Measurements from ENCODE around the gene TAF11.
"Not testable (repeated sequence)": the region's sequence is repeated elsewhere in the genome, so short reads cannot be mapped to it uniquely, and the experiment has no call there.

TAF11 gene

DNA sequence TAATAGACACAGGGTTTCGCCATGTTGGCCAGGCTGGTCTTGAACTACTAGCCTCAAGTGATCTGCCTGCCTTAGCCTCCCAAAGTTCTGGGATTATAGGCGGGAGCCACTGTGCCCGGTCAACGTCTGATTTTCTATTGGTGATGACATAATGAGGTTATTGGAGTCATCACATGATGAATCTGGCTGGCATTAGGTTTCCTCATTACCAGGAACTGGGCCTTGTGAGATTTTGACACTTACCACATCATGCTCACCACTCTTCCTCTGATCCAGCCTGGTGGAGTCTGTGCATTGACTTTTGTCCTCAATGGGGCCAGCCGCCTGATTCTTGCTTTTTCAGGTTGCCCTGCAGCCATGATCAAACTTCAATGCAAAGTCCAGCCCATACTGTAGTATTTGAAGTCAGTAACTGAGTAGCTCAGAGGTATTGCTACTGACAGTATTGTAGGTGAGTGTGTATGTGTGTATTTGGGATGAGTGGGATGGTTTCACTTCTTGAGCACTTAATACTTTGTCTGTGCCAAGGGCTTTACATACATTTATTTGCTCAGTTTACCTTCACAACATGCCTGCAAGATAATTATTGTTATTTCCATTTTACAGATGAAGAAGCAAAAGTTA is 17.3 kb upstream of the TAF11 start:
- no peak for DNase-seq (ENCODE audit: low read depth in 3 of 3)

DNA sequence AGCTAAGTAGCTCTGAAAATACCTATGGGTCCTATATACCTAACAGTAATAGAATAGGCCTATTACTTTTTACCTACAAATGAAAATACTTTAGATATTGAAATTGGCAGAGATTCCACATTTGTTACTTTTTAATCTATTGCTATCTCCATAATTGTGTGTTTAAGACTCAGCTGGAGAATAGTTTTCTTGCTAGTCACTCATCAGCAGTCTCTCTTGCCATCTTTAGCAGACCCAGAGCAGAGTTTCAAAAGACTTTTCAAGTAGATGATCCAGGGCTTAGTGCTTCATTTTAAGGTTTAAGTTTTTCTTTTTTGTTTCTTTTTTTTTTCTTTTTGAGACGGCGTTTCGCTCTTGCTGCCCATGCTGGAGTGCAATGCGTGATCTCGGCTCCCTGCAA is 14.1 kb upstream of the TAF11 start:
- no peak for DNase-seq (ENCODE audit: low read depth in 3 of 3)

DNA sequence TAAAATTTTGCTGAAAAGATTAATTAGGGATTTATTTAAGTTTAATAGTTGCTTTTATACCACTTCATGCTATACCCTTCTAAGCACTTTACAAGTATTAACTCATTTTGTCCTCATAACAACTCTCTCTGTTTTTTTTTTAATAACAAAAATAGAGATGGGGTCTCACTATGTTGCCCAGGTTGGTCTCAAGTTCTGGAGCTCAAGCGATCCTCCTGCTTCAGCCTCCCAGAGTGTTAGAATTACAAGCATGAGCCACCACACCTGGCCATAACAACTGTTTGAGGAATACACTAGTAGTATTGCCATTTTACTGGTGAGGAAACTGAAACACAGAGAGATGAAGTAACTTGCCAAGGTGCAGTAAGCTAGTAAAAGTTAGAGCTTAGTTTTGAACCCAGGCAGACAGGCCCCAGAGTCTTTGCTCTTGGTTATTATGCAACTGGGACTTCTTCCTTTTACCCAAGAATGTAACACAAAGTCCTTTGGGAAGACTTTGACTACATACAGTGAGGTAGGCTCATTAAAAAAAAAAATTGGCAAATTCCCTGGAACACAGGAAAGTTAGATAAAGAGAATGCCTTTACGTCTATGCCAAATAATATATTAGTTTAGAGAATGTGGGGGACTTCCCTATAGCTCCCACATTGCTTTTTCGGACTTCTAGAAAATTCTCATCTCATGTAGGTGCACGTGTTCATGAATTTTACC is 12.6 kb upstream of the TAF11 start:
- no peak for DNase-seq (ENCODE audit: low read depth in 3 of 3)

DNA sequence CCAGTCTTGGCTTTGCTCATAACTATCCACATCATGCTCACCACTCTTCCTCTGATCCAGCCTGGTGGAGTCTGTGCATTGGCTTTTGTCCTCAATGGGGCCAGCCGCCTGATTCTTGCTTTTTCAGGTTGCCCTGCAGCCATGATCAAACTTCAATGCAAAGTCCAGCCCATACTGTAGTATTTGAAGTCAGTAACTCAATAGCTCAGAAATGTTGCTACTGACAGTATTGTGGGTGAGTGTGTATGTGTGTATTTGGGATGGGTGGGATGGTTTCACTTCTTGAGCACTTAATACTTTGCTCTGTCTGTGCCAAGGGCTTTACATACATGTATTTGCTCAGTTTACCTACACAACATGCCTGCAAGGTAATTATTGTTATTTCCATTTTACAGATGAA is 11.9 kb upstream of the TAF11 start:
- DNase-seq (ENCODE audit: low read depth in 3 of 3): not testable (repeated sequence)

DNA sequence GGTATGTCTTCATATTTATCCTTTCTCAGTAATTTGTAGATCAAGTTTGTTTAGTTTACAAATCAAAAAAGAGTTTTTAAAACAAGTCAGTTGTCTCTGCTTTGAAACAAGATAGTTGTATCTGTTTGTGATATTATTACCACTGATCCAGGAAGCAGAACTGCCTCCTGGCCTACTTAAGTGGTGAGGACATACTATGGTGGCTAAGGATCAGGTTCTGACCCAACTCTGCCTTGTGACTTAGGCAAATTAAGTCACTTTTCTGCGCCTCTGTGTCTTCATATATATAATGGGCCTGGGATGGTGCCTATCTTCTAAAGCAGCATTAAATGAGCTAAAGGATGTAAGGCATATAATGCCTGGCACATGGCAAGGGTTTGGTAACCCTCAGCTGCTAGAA is 9.9 kb upstream of the TAF11 start:
- no peak for DNase-seq (ENCODE audit: low read depth in 3 of 3)

DNA sequence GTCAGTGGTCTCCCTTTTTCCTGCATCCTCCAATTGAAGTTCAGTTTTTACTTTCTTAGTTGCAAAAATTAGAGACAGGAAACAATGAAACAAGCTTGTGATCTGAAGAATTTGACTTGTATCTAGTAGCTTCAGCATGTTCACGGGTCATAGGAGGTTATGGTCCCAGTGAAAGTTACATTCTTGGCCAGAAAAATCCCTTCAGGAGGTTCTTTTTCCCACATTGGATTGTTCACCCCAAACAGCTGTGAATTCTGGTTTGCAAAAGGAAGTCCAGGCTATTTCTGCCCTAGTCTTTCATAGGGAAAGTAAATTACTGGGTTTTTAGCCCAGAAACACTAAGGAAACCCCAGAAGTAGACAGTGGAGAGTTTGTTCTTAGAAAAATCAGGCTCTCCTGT is 9.3 kb upstream of the TAF11 start:
- DNase-seq (ENCODE audit: low read depth in 3 of 3): no peak

DNA sequence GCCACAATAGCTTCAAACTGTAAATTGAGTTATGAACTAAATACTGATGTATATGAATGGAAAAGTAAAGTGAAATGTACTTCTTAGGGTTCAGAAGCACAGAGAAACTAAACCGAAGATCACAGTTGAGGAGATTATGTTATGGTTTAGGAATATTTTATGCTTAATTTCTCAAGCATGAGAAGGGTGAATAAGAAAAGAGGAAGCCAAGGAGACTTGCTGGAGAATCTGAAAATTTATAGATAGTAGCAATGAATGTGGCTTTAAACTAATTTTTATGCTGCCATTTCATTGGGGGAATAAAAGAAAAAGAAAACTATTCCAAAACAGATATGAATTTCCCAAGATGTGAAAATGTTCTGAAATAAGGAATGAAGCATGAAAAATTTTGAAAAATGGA is 6.9 kb upstream of the TAF11 start:
- DNase-seq (ENCODE audit: low read depth in 3 of 3): no peak

DNA sequence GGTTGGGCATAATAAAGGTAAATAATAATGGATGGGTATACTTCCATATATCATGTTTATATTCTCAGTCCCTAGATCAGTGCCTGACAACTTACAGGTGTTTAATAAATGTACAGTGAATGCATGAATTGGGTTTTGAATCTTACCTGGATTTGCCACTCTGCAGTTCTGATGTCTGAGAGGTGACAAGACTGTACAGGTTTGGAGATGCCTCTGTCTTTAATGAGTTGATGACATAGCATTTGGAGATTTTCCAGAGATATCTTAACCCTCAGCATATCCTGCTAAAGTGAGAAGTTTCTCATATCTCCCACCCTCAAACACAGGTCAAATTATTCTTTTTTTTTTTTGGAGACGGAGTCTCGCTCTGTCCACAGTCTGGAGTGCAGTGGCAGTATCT is 3.5 kb upstream of the TAF11 start:
- DNase-seq (ENCODE audit: low read depth in 3 of 3): no peak

DNA sequence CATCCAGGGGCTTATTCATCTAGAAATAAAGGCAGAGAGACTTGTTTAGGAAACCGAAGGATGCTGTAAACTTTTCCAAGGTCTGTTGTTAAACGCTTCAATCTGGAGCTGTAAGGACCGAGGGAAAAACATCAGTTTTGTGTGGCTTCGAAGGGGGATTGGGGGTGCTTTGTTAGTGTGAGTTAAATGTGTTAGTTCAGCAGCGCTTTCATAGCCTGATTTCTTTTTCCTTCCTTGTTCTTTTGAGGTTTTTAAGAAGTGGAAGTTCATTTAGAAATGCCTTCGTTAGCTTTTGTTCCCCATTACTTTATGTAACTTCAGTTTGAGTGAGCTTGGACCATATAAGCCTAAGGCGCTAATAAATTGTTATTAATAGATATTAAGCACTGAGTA is 2.7 kb upstream of the TAF11 start:
- no peak for DNase-seq (ENCODE audit: low read depth in 3 of 3)

DNA sequence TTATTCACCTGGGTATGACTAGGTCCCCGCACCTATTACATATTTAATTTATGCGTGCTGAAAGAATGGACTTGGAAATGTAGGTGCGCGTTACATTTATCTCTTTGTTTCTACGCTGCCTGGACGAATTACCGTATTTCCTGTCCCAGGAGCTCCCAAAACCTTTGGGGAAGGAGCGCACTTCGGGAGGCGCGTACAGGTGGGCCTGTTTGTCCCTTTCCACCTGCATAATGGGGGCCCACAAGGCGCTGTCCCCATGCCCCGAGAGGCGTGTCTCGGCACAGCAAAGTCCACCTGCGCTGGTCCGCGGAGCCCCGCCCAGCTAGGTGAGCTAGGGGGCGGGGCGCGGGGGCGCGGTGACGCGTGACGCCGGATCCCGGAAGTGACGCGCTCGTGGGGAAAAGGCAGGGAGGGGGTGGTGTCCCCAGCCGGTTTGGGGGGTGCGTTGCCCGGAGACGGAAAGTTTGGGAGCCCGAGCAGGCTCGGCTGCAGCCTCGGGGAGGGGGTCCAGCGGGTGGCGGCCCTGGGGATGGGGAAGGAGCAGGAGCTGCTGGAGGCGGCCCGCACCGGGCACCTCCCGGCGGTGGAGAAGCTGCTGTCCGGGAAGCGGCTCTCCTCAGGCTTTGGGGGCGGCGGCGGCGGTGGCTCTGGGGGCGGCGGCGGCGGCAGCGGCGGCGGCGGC is 1.2 kb upstream of the TAF11 start, which contains the start of gene ANKS1A:
ANKS1A (plus strand) TSS at position 382 of the 682 bp plus-strand sequence; CDS start at position 530, 148 bp downstream.
- DNase-seq (ENCODE audit: low read depth in 3 of 3): peak; percentile 80 to 86 (median 85)

DNA sequence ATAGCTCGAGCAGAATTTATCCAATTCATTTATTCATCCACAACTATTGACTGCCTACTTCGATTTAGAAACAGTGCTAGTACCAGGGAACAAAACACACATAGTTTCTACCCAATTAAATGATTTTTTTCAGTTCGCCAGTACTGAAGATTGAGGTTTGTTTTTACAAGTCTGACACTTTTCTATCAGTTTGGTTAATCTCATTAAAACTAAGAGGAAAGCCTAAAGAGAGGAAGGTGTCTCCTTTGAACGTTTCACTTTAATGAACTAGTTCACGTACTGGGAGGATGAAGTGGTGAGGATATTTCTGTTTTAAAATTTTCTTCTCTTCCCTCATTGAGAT is 643 bp upstream of the TAF11 start:
- no peak for DNase-seq (ENCODE audit: low read depth in 3 of 3)

DNA sequence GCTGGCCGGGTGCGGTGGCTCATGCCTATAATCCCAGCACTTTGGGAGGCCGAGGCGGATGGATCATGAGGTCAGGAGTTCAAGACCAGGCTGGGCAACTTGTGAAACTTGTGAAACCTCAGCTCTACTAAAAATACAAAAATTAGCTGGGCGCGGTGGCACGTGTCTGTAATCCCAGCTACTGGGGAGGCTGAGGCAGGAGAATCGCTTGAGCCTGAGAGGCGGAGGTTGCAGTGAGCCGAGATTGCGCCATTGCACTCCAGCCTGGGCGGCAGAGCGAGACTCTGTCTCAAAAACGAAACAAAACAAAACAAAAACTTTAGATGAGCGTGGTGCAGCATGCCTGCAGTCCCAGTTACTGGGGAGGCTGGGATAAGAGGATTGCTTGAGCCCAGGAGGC is 2.0 kb downstream of the TAF11 start:
- not testable (repeated sequence) for DNase-seq (ENCODE audit: low read depth in 3 of 3)

DNA sequence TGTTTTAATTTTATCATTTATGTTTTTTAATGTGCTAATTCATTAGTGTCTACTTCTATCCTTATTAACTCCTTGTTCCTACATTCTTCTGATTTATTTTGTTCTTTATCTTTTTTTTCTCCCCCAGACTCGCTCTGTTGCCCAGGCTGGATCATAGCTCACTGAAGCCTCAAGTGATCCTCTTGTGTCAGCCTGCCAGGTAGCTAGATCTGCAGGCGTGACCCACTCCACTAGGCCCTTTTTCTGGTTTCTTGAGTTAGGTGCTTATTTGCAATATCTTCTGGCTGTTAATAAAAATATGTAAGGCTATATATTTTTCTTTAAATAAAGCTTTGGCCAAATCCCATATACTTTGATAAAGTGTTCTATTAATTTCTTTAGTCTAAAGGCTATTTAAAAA is 2.8 kb downstream of the TAF11 start:
- DNase-seq (ENCODE audit: low read depth in 3 of 3): no peak

DNA sequence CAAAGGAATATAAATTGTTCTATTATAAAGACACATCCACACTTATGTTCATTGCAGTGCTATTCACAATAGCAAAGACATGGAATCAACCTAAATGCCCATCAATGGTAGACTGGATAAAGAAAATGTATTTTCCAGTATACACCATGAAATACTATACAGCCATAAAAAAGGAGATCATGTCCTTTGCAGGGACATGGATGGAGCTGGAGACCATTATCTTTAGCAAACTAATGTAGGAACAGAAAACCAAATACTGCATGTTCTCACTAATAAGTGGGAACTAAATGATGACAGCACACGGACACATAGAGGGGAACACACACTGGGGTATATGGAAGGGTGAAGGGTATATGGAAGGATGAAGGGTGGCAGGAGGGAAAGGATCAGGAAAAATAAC is 3.8 kb downstream of the TAF11 start:
- DNase-seq (ENCODE audit: low read depth in 3 of 3): not testable (repeated sequence)

DNA sequence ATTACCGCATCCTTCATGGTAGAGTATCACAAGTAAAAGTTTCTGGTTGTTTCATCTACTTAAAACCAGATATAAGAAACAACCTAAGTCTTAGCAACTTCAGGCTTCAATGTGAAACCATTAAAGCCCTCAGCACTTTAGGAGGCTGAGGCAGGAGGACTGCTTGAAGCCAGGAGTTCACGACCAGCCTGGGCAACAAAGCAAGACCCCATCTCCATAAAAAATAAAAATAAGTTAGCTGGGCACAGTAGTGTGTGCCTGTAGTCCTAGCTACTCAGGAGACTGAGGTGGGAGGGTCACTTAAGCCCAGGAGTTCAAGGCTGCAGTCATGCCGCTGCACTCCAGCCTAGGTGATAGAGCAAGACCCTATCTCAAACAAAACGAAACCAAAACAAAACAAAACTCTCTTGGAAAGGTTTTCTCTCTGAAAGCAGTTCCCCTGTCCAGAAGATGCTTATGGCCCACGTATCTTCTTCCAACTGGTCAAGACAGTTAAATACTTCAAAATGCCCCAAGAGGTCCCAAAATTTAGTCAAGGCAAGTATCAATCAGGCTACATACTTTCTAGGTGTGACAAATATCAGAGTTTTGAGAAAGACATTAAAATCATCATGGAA is 9.9 kb downstream of the TAF11 start:
- no peak for DNase-seq (ENCODE audit: low read depth in 3 of 3)

DNA sequence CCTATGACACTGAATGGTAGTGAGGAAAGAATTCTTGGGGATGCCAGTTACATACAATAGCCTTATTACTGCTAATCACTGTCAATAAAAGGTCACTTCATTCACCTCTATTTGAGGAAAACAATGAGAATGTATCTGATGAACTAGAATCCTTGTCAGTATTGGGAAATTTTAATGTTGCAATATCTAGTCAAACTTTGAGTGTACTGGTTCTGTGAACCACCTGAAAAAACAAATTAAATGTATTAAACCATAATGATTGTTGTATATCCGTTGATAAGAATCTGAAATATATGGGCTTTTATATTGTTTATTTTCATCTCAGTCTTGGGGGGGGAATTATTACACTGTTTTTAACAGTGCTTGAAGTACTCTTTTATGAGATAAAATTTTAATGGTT is 10.6 kb downstream of the TAF11 start:
- no peak for DNase-seq (ENCODE audit: low read depth in 3 of 3)

DNA sequence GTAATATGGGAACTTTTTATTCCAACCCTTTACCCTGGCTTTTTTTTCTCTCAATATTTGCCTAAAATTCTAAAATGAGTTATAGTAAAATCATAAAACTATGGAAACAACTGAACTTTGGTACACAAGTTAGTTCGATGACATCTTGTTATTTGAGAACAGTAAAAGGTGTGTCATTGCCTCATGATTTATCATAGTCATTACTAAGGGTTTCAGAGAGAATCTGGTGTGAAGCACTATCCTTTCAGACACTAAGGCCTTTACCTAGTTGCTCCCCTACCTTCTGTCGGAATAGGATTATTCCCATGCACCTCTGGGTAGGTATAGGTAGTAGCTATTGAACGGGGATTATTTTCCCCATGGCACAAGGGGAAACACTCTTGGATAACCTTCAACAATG is 11.4 kb downstream of the TAF11 start:
- no peak for DNase-seq (ENCODE audit: low read depth in 3 of 3)

DNA sequence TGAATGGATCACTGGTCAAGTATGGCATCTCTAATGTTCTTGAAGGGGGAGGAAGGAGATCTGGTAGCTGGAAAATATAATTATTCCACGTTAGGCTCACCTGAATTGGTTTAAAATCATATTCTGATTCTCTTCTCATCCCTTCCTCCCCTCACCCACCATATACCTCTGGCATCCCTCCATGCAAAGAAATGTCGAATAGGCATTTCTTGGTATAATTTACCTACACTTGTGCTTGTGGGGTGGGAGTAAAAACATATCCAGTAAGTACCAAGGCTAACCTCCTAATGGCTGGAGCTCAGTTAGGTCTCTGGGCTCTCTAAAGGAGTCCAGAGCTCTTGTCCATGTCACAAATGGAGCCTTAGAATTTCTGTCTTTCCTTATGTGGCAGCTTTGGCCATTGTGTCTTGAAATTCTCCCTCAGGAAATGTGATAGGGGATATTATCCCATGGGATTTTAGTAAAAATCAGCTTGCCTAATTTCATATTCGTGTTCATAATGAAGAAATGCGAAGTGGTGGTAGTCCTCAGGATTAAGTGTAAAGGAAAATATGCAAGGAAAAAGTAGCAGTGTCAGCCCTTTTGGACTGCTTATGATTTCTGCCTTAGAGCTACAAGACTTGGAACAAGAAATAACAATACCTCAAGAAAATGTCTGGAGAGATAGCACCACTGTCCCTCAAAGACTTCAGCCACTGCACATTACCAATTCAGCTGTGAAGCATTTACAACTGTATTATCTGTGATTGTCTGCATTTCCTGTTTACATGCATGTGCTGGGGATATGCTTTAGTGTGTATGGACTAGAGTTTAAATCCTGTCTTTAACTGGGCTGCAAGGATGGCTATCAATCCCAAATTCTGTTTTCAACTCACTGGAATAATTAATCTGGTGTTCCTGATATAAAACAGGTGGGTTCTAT is 12.3 kb downstream of the TAF11 start:
- DNase-seq (ENCODE audit: low read depth in 3 of 3): no peak

DNA sequence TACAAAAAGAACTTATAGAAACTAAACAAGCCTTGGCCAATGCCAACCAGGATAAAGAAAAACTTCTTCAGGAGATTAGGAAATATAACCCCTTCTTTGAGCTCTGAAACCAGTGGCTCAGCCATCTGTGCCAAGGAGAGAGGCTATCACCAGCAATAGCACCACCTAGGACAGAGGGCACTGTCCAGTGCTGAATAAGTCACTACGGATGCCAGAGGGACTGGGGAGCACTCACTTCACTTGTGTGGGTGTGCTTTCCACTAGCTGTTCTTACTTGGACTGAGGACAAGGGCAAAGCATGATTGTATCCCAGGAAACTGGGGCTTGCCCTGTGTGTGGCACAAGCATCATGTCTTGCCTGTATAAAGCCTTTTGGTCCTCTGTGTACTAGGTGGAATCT is 15.5 kb downstream of the TAF11 start:
- DNase-seq (ENCODE audit: low read depth in 3 of 3): no peak

DNA sequence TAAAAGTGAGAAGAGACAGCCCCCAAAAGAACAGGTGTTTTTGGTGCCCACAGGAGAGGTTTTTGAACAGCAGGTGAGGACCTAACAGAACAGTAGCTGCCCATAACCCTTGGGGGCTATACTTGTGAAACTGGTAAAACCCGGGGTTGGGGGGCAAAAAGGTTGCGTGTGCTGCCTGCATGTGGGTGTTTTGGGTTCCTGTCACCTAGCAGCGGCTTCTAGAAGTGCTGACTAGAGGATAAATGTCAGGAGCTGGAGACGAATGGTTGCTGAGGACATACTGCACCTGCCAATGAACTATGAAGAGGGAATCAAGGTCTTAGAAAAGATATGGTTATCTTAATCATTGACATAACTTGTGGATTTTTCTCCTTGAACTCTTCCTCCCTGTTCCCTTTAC is 16.0 kb downstream of the TAF11 start:
- DNase-seq (ENCODE audit: low read depth in 3 of 3): no peak

DNA sequence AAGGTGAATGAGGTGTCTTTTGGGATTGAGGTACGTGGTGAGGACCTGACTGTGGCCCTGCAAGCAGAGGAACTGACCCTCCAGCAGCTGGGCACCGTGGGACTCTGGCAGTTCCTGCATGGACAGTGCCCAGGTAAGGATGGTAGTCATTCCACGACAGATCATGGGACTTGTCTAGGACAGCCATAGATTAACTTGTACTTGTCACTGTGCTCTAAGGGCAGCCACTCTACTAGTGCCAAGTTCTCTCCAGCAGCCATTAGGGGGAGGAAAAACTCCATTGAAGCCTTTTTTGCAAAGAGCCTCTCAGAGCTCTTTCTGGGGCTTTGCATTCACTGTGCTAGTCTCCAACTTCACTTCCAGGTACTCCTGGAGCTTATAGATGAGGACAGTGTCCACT is 20.4 kb downstream of the TAF11 start:
- DNase-seq (ENCODE audit: low read depth in 3 of 3): no peak

DNA sequence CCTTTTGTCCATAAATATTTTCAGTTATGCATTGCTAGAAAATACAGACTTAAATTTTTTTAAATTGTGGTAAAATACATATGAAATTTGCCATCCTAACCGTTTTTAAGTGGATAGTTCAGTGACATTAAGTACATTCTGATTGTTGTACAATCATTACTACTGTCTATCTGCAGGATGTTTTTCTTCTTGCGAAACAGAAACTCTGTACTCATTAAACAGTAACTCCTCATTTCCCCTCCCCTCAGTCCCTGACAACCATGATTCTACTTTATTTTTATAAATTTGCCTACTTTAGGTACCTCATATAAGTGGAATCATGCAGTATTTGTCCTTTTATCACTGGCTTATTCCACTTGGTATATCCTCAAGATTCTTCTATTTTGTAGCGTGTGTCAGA is 21.3 kb downstream of the TAF11 start:
- DNase-seq (ENCODE audit: low read depth in 3 of 3): no peak
